ENCODE results near the gene SGCD. TPM values are rescaled to one million over a fixed set of nuclear protein-coding genes. Genes with fewer than 3 reads are reported as not detected.

SGCD gene
- total and polyA plus RNA-seq, 9 of the 15 experiments (the other 6 are each of a cell fraction or from before 2014, with no cell fraction given) = not detected

- DNase-seq (ENCODE audit: extremely low read depth in 1 of 4, low spot score in 3 of 4) (no peak), ATAC-seq (no peak), FAIRE-seq (no peak)
- no peak overlapping the region for H3K9ac ChIP-seq (ENCODE audit: insufficient read depth in 1 of 2, low read depth in 2 of 2, low read length in 2 of 2)
- no peak overlapping the region for H3K4me3 ChIP-seq
- H3K27me3 ChIP-seq (ENCODE audit: control insufficient read depth in 2 of 2, insufficient read depth in 2 of 2, low read length in 2 of 2) = no peaks in the 10 kb centered on the region
- in situ Hi-C loops (cut with MboI) (no loop called here), intact Hi-C loops (cut with micrococcal nuclease) (no loop called here)
- BruUV-seq (replicated peaks) = no TSS peak
- H3K9me3 ChIP-seq (replicated peaks; ENCODE audit: control insufficient read depth, insufficient read depth, low read depth, low read length) = no peaks in the 10 kb centered on the region
- ChIA-PET POLR2A (no interaction called here), CTCF (ENCODE audit: low intra/inter-chr PET ratio) (no interaction called here)
- 4% methylated on average over 4 of the region's 4 CpGs for WGBS (ENCODE audit: insufficient coverage, low coverage, missing lambda C conversion rate)
- no peaks in the 10 kb centered on the region for H4K20me1 ChIP-seq (replicated peaks; ENCODE audit: control insufficient read depth, insufficient read depth, low read length)
- H3K4me1 ChIP-seq (replicated peaks in 1 of 2; ENCODE audit: control insufficient read depth in 2 of 2, insufficient read depth in 2 of 2, low read length in 2 of 2) = no peaks in the 10 kb centered on the region
- no peaks in the 10 kb centered on the region for H3K9me1 ChIP-seq (ENCODE audit: control insufficient read depth, insufficient read depth, low read length)
- no peak overlapping the region for H3K27ac ChIP-seq (ENCODE audit: extremely low read depth, low read depth, low read length)
- H3K79me2 ChIP-seq (ENCODE audit: control insufficient read depth, insufficient read depth, low read length) = no peaks in the 10 kb centered on the region
- H2AFZ ChIP-seq (ENCODE audit: low read depth, low read length) = no peak overlapping the region
- H3K4me2 ChIP-seq (ENCODE audit: insufficient read depth, low read length) = no peak overlapping the region
- no peaks in the 10 kb centered on the region for H3K36me3 ChIP-seq (ENCODE audit: control insufficient read depth, insufficient read depth, low read length)
- no peak for TF ChIP-seq BRCA1 (IDR thresholded peaks at IDR 0.05)
- no peak for TF ChIP-seq BRCA1 (CRISPR knock-in tag; IDR thresholded peaks at IDR 0.05)
- TF ChIP-seq, protein P1, sequence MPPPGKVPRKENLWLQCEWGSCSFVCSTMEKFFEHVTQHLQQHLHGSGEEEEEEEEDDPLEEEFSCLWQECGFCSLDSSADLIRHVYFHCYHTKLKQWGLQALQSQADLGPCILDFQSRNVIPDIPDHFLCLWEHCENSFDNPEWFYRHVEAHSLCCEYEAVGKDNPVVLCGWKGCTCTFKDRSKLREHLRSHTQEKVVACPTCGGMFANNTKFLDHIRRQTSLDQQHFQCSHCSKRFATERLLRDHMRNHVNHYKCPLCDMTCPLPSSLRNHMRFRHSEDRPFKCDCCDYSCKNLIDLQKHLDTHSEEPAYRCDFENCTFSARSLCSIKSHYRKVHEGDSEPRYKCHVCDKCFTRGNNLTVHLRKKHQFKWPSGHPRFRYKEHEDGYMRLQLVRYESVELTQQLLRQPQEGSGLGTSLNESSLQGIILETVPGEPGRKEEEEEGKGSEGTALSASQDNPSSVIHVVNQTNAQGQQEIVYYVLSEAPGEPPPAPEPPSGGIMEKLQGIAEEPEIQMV (tag; conservative IDR thresholded peaks at IDR 0.05; ENCODE audit: low read depth) = no peak
- no peak for TF ChIP-seq CHD7 (IDR thresholded peaks at IDR 0.05; ENCODE audit: low read depth, low read length)
Observed at GRCh38 chr5:156475182-156476157, 148.5 kb downstream of the SGCD start.
